Fibroblast of villous mesenchyme (primary cell): Measurements from ENCODE around the gene GGCT. TPM values are rescaled to one million over a fixed set of nuclear protein-coding genes. Genes with fewer than 3 reads are reported as not detected.

Experiments used
- DNase-seq: peaks from one replicate; pipeline ENCODE4 v3.0.0-alpha.2; 2010; ENCODE audit warnings: low read depth
- H3K4me3 ChIP-seq: 2 replicates; pipeline ENCODE4 v1.5.1; 2011; ENCODE audit warnings: low read depth, mild to moderate bottlenecking, low read length
- CTCF ChIP-seq: IDR thresholded peaks from 2 replicates; pipeline ENCODE4 v1.5.1; 2012; ENCODE audit warnings: low read depth, mild to moderate bottlenecking, low read length; ENCODE audit not compliant: insufficient read depth
- total RNA-seq: library from RNA; depleted of rRNA; stranded (reverse); fragments of >200 nt; gene quantifications from 2 replicates; pipeline ENCODE4 v1.2.3, GENCODE V29; 2012

Gene GGCT
- total RNA-seq, 1 donor = 18.1 TPM

DNA sequence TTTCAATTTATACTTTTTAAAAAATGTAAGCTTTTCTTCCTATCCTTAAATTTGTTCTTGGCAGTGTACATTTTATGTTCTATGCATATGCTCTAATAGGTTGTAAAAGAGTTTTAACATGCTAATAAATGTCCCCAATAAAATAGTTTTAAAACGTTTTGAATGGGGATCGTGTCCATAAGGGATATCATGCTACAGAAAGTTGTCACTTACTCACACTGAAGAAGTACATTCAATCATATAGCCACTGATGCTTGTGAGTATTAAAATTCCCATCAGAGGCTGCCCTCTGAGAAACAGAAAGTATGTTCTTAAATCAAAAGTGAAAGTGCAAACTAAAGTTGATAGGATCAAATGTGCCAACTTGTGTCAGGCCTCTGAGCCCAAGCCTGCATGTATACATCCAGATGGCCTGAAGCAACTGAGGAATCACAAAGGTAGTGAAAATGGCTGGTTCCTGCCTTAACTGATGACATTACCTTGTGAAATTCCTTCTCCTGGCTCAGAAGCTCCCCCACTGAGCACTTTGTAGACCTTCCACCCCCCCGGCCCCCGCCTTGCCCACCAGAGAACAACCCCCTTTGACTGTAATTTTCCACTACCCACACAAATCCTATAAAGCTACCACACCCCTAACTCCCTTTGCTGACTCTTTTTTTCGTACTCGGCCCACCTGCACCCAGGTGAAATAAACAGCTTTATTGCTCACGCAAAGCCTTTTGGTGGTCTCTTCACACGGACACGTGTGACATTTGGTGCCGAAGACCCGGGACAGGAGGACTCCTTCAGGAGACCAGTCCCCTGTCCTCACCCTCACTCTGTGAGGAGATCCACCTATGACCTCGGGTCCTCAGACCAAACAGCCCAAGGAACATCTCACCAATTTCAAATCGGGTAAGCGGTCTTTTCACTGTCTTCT is 25.2 kb downstream of the GGCT start:
- TF ChIP-seq CTCF = no peak
- peak; percentile 77 for DNase-seq

GRCh38 chr7:30478349-30479201 is 26.1 kb downstream of the GGCT start, which contains the start of gene NOD1:
Gene NOD1 (minus strand): TSS chr7:30478784. CDS start chr7:30456921, 21,863 bp downstream.
- TF ChIP-seq CTCF = no peak
- DNase-seq = peak; percentile 78
- peak within 1 kb of the TSS; percentile 80 for H3K4me3 ChIP-seq

More for the DNA sequence above, 25.2 kb downstream of the GGCT start:
- peak overlapping the region; percentile 80 for H3K4me3 ChIP-seq

DNA sequence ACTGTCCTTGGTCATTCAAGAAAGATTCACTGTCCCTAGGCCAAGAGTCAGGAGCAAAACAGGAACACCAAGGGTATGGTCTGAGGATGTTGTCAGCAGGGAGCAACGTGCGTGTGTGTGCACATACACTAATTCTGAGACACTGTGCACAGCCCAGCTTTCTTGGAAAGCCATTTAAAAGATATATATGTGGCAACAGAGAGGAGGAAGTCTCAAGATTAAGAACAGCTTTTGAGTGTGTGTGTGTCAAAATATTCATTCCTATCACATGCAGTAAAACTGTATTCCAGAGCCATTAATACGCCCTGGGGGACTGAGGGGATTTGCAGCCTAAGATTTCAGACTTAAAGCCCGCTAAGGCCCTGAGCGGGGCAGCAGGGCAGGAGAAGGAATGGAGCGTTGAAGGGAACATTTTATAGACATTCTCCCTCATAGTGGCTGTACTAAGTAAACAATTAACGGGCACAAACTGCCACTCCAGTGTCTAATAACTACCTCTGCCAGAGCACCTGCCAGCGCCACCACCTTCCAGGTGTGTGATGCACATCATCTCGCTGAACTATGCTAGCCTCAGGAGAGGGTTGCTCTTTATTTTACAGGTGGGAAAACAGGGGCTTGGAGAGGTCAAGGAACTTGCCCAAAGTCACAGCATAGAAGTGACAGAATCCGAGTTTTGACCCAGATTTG is 28.0 kb downstream of the GGCT start:
- DNase-seq = peak; percentile 75
- peak overlapping the region; percentile 10 for H3K4me3 ChIP-seq

DNA sequence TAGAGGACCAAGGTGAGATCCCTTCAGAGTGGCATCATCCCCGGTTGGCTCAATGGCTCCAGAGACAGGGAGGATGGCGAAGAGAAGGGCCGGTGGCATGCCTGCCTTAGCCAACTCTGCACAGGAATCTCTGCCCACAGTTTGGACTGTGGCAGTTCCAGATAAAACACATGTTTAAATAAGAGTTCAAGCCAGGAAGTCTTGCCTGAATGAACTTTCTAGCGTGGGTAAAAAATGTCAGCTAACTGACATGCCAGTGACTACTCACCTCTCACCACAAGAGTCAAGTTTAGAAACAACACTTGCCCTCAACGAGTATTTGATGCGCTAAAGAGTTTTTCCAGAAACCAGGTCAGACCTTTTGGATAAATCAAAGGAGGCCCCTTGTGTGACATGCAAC is 29.0 kb downstream of the GGCT start:
- TF ChIP-seq CTCF = no peak
- no peak overlapping the region for H3K4me3 ChIP-seq
- DNase-seq = no peak

More for the DNA sequence above, 28.0 kb downstream of the GGCT start:
- TF ChIP-seq CTCF = no peak

GRCh38 chr7:30474893-30475292 is 29.7 kb downstream of the GGCT start:
- DNase-seq = peak; percentile 80
- H3K4me3 ChIP-seq = no peak overlapping the region
- no peak for TF ChIP-seq CTCF

- no peak for DNase-seq
- no peak for TF ChIP-seq CTCF
- H3K4me3 ChIP-seq = no peak overlapping the region
Observed at GRCh38 chr7:30474485-30474884, 30.1 kb downstream of the GGCT start.
